Measurements from ENCODE around the gene NANOS2. TPM values are rescaled to one million over a fixed set of nuclear protein-coding genes. Genes with fewer than 3 reads are reported as not detected.

NANOS2 gene
- total and polyA plus RNA-seq, 4 experiments from 2014 or later = not detected

GRCh38 chr19:45927565-45928261 lies 13.1 kb upstream of the NANOS2 start:
- H3K9me3 Mint-ChIP-seq = no peaks in the 10 kb centered on the region
- Histone ChIP-seq H3K4me3 (ENCODE audit: low read length in 2 of 2) (no peak overlapping the region), H3K27ac (ENCODE audit: low read depth, low read length) (no peak overlapping the region), H3K36me3 (ENCODE audit: insufficient read depth, low read length) (no peaks in the 10 kb centered on the region), H3K27me3 (ENCODE audit: insufficient read depth, low read length) (no peaks in the 10 kb centered on the region), H3K9me3 (ENCODE audit: control insufficient read depth in 1 of 2, low read length in 2 of 2) (no peaks in the 10 kb centered on the region), H3K4me1 (ENCODE audit: insufficient read depth, low read length) (peaks cover 8% of the 10 kb centered on the region)
- peaks cover 5 to 8% of the 10 kb centered on the region in 2 donors for H3K27me3 Mint-ChIP-seq
- intact Hi-C loops (cut with micrococcal nuclease) = loop anchor here (1.0 to 2.0 kb wide), 3 partner anchors 25 to 68 kb away; partner anchors contain the start of genes CCDC61, MYPOP and SYMPK
- CTCF ChIA-PET (ENCODE audit: partially characterized antibody) = no interaction called here
- peaks cover 2 to 12% (median 6%) of the 10 kb centered on the region in 4 donors for H3K4me1 Mint-ChIP-seq
- peak overlapping the region in 3 of 7 donors; percentile 43 to 84 (median 70) for H3K27ac Mint-ChIP-seq
- peak; percentile 85 to 90 (median 87) for DNase-seq
- H3K36me3 Mint-ChIP-seq = no peaks in the 10 kb centered on the region
- POLR2A ChIA-PET (ENCODE audit: partially characterized antibody) = interaction anchor here (1.0 to 1.8 kb wide), 3 partner anchors 25 to 64 kb away, joined by 3 to 6 read pairs (median 5); partner anchors contain the start of genes FOXA3, MYPOP and SYMPK
- peak overlapping the region in 5 of 8 donors; percentile 12 to 69 (median 27) for H3K4me3 Mint-ChIP-seq

DNA sequence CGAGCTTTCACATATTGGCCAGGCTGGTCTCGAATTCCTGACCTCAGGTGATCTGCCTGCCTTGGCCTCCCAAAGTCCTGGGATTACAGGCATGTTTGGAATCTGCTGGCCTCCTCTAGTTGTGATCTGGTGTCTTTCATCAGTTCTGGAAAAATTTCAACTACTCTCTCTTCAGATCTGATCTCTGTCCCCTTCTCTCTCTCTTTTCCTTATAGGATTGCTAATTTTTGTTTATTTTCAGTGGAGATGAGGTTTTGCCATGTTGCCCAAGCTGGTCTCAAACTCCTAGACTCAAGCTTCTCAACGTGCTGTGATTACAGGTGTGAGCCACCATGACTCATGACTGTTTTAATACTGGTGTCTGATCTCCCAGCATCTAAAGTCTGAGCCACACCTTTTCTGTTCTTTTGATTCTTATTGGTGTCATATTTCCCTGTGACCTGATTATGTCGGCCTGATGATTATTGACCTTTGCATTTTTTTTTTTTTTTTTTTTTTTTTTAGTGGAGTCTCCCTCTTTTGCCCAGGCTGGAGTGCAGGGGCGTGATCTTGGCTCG lies 10.4 kb upstream of the NANOS2 start:
- peaks cover 2 to 12% (median 6%) of the 10 kb centered on the region in 4 donors for H3K4me1 Mint-ChIP-seq
- H3K9me3 Mint-ChIP-seq = no peaks in the 10 kb centered on the region
- H3K36me3 Mint-ChIP-seq = no peaks in the 10 kb centered on the region
- H3K27me3 Mint-ChIP-seq = peaks cover 0 to 5% of the 10 kb centered on the region in 2 donors
- no peak overlapping the region for H3K27ac ChIP-seq (ENCODE audit: low read depth, low read length)
- no peak overlapping the region for H3K27ac Mint-ChIP-seq
- ChIA-PET CTCF (ENCODE audit: partially characterized antibody) (no interaction called here), POLR2A (ENCODE audit: partially characterized antibody) (no interaction called here)
- H3K27me3 ChIP-seq (ENCODE audit: insufficient read depth, low read length) = no peaks in the 10 kb centered on the region
- no peak for DNase-seq
- H3K4me3 Mint-ChIP-seq = no peak overlapping the region
- no peak overlapping the region for H3K4me3 ChIP-seq (ENCODE audit: low read length in 2 of 2)
- H3K9me3 ChIP-seq (ENCODE audit: control insufficient read depth in 1 of 2, low read length in 2 of 2) = no peaks in the 10 kb centered on the region
- peaks cover 8% of the 10 kb centered on the region for H3K4me1 ChIP-seq (ENCODE audit: insufficient read depth, low read length)
- no peaks in the 10 kb centered on the region for H3K36me3 ChIP-seq (ENCODE audit: insufficient read depth, low read length)
- intact Hi-C loops (cut with micrococcal nuclease) = no loop called here

GRCh38 chr19:45922281-45922680 lies 7.7 kb upstream of the NANOS2 start:
- Mint-ChIP-seq H3K4me1 (peaks cover 0 to 5% (median under 1%) of the 10 kb centered on the region in 4 donors), H3K27ac (peak overlapping the region in 1 of 7 donors; percentile 14), H3K27me3 (peaks cover 3 to 8% of the 10 kb centered on the region in 2 donors), H3K9me3 (no peaks in the 10 kb centered on the region), H3K4me3 (no peak overlapping the region), H3K36me3 (no peaks in the 10 kb centered on the region)
- intact Hi-C loops (cut with micrococcal nuclease) = no loop called here
- no peak overlapping the region for H3K27ac ChIP-seq (ENCODE audit: low read depth, low read length)
- H3K27me3 ChIP-seq (ENCODE audit: insufficient read depth, low read length) = no peaks in the 10 kb centered on the region
- no peaks in the 10 kb centered on the region for H3K4me1 ChIP-seq (ENCODE audit: insufficient read depth, low read length)
- no peaks in the 10 kb centered on the region for H3K36me3 ChIP-seq (ENCODE audit: insufficient read depth, low read length)
- no peak for DNase-seq
- ChIA-PET POLR2A (ENCODE audit: partially characterized antibody) (no interaction called here), CTCF (ENCODE audit: partially characterized antibody) (interaction anchor here (0.9 kb wide), 1 partner anchor 19 kb away, joined by 3 read pairs; no protein-coding TSS in a partner anchor)
- no peaks in the 10 kb centered on the region for H3K9me3 ChIP-seq (ENCODE audit: control insufficient read depth in 1 of 2, low read length in 2 of 2)
- no peak overlapping the region for H3K4me3 ChIP-seq (ENCODE audit: low read length in 2 of 2)

DNA sequence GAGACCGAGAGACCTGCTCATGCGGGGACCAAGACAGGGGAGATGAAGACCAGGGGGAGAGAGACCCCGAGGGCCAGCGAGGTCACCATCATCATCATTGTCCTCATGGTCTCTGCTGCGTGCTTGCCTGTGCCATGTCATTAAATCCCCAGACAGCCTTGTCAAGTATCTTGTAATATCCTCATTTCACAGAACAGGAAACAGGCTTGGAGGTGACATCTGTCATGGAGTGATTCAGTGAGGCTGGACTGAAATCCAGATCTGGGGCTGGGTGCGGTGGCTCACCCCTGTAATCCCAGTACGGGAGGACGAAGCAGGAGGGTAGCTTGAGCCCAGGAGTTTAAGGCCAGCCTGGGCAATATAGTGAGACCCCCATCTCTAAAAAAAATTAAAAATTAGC lies 5.9 kb upstream of the NANOS2 start:
- Mint-ChIP-seq H3K36me3 (no peaks in the 10 kb centered on the region), H3K4me1 (no peaks in the 10 kb centered on the region), H3K27ac (no peak overlapping the region), H3K27me3 (peaks cover 7 to 12% of the 10 kb centered on the region in 2 donors), H3K4me3 (no peak overlapping the region), H3K9me3 (no peaks in the 10 kb centered on the region)
- ChIA-PET POLR2A (ENCODE audit: partially characterized antibody) (no interaction called here), CTCF (ENCODE audit: partially characterized antibody) (no interaction called here)
- H3K4me1 ChIP-seq (ENCODE audit: insufficient read depth, low read length) = no peaks in the 10 kb centered on the region
- H3K27ac ChIP-seq (ENCODE audit: low read depth, low read length) = no peak overlapping the region
- H3K36me3 ChIP-seq (ENCODE audit: insufficient read depth, low read length) = no peaks in the 10 kb centered on the region
- intact Hi-C loops (cut with micrococcal nuclease) = no loop called here
- no peaks in the 10 kb centered on the region for H3K9me3 ChIP-seq (ENCODE audit: control insufficient read depth in 1 of 2, low read length in 2 of 2)
- no peak for DNase-seq
- no peak overlapping the region for H3K4me3 ChIP-seq (ENCODE audit: low read length in 2 of 2)
- no peaks in the 10 kb centered on the region for H3K27me3 ChIP-seq (ENCODE audit: insufficient read depth, low read length)

DNA sequence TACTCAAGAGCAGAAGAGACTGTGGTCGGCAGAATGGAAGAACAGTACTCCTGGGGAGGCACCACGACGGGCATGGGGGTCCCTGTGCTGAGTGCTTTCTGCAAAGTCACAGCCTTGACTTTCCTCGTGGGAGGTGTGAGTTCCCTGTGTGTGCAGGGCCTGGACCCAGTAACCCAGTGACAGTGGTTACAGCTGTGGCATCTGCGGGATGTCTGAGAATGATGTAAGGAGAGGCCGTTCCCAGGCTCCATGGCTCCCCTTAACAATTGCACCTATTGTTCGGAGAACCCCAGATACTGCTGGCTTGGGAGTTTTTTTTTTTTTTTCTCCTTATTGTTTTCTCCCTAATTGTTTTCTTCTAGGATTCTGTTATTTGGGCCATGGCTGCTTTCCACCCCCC lies 5.1 kb upstream of the NANOS2 start:
- Histone ChIP-seq H3K27ac (ENCODE audit: low read depth, low read length) (no peak overlapping the region), H3K27me3 (ENCODE audit: insufficient read depth, low read length) (no peaks in the 10 kb centered on the region), H3K4me1 (ENCODE audit: insufficient read depth, low read length) (no peaks in the 10 kb centered on the region), H3K36me3 (ENCODE audit: insufficient read depth, low read length) (no peaks in the 10 kb centered on the region), H3K9me3 (ENCODE audit: control insufficient read depth in 1 of 2, low read length in 2 of 2) (no peaks in the 10 kb centered on the region), H3K4me3 (ENCODE audit: low read length in 2 of 2) (no peak overlapping the region)
- no peak for DNase-seq
- Mint-ChIP-seq H3K27me3 (peaks cover 10 to 14% of the 10 kb centered on the region in 2 donors), H3K9me3 (no peaks in the 10 kb centered on the region), H3K27ac (no peak overlapping the region), H3K4me1 (no peaks in the 10 kb centered on the region), H3K36me3 (no peaks in the 10 kb centered on the region), H3K4me3 (no peak overlapping the region)
- intact Hi-C loops (cut with micrococcal nuclease) = no loop called here
- CTCF ChIA-PET (ENCODE audit: partially characterized antibody) = no interaction called here
- POLR2A ChIA-PET (ENCODE audit: partially characterized antibody) = no interaction called here

DNA sequence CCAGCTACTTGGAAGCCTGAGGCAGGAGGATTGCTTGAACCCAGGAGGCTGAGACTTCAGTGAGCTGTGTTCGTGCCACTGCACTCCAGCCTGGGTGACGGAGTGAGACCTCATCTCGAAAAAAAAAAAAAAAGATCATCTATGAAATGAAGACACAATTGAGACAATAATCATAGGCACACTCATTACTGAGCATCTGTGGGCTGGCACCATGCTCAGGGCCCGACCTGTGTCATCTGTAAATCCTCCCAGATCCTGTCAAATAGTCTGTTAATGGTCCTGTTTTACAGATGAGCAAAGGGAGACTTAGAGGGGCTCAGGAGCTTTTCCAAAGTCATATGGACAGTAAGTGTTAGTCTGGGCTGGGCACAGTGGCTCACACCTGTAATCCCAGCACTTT lies 4.1 kb upstream of the NANOS2 start:
- Mint-ChIP-seq H3K27ac (no peak overlapping the region), H3K4me1 (no peaks in the 10 kb centered on the region), H3K4me3 (no peak overlapping the region), H3K27me3 (peaks cover 10 to 14% of the 10 kb centered on the region in 2 donors), H3K36me3 (no peaks in the 10 kb centered on the region), H3K9me3 (no peaks in the 10 kb centered on the region)
- DNase-seq = no peak
- ChIA-PET POLR2A (ENCODE audit: partially characterized antibody) (no interaction called here), CTCF (ENCODE audit: partially characterized antibody) (no interaction called here)
- Histone ChIP-seq H3K27ac (ENCODE audit: low read depth, low read length) (no peak overlapping the region), H3K4me1 (ENCODE audit: insufficient read depth, low read length) (no peaks in the 10 kb centered on the region), H3K27me3 (ENCODE audit: insufficient read depth, low read length) (no peaks in the 10 kb centered on the region), H3K4me3 (ENCODE audit: low read length in 2 of 2) (no peak overlapping the region), H3K36me3 (ENCODE audit: insufficient read depth, low read length) (no peaks in the 10 kb centered on the region), H3K9me3 (ENCODE audit: control insufficient read depth in 1 of 2, low read length in 2 of 2) (no peaks in the 10 kb centered on the region)
- intact Hi-C loops (cut with micrococcal nuclease) = no loop called here

GRCh38 chr19:45917421-45918091 lies 3.0 kb upstream of the NANOS2 start:
- intact Hi-C loops (cut with micrococcal nuclease) = no loop called here
- no peaks in the 10 kb centered on the region for H3K9me3 Mint-ChIP-seq
- DNase-seq = no peak
- H3K4me1 ChIP-seq (ENCODE audit: insufficient read depth, low read length) = no peaks in the 10 kb centered on the region
- POLR2A ChIA-PET (ENCODE audit: partially characterized antibody) = no interaction called here
- no peak overlapping the region for H3K27ac ChIP-seq (ENCODE audit: low read depth, low read length)
- no peaks in the 10 kb centered on the region for H3K36me3 ChIP-seq (ENCODE audit: insufficient read depth, low read length)
- no peak overlapping the region for H3K4me3 Mint-ChIP-seq
- H3K27me3 ChIP-seq (ENCODE audit: insufficient read depth, low read length) = no peaks in the 10 kb centered on the region
- H3K4me3 ChIP-seq (ENCODE audit: low read length in 2 of 2) = no peak overlapping the region
- H3K9me3 ChIP-seq (ENCODE audit: control insufficient read depth in 1 of 2, low read length in 2 of 2) = no peaks in the 10 kb centered on the region
- H3K27me3 Mint-ChIP-seq = peaks cover 15 to 16% of the 10 kb centered on the region in 2 donors
- no peaks in the 10 kb centered on the region for H3K36me3 Mint-ChIP-seq
- no peak overlapping the region for H3K27ac Mint-ChIP-seq
- CTCF ChIA-PET (ENCODE audit: partially characterized antibody) = no interaction called here
- H3K4me1 Mint-ChIP-seq = no peaks in the 10 kb centered on the region
